Endothelial cell of umbilical vein (primary cell): ENCODE results near the gene ZNF439.
"Not testable (repeated sequence)": the region's sequence is repeated elsewhere in the genome, so short reads cannot be mapped to it uniquely, and the experiment has no call there.

Source experiments
- EZH2 ChIP-seq: IDR thresholded peaks from 2 replicates; pipeline ENCODE4 v1.6.1; 2012; ENCODE audit warnings: borderline replicate concordance, low read depth, mild to moderate bottlenecking, moderate library complexity, low read length, inconsistent platforms; ENCODE audit not compliant: severe bottlenecking
- FOS ChIP-seq: IDR thresholded peaks from 2 replicates; pipeline ENCODE4 v1.6.1; 2011; ENCODE audit warnings: mild to moderate bottlenecking, low read length, moderate library complexity, borderline replicate concordance; ENCODE audit not compliant: insufficient read depth
- MYC ChIP-seq: IDR thresholded peaks from one replicate; pipeline ENCODE4 v1.6.1; 2011; ENCODE audit warnings: mild to moderate bottlenecking, low read depth, low read length
- POLR2A ChIP-seq: IDR thresholded peaks from 2 replicates; pipeline ENCODE4 v1.6.1; 2012; ENCODE audit warnings: low read depth, mild to moderate bottlenecking, control low read depth, low read length
- POLR2AphosphoS5 ChIP-seq: IDR thresholded peaks from 2 replicates; pipeline ENCODE4 v1.6.1; 2012; ENCODE audit warnings: low read depth, mild to moderate bottlenecking, control low read depth, low read length, moderate library complexity; ENCODE audit not compliant: insufficient read depth
- TF ChIP-seq, protein P1 (sequence below), 2 donors: IDR thresholded peaks; 1 replicate in 1 of 2; 2 replicates in 1 of 2; pipeline ENCODE4 v1.5.1; 2011; ENCODE audit warnings: low read length in 2 of 2, mild to moderate bottlenecking in 2 of 2, moderate library complexity in 2 of 2, control low read depth in 1 of 2, inconsistent platforms in 1 of 2, low read depth in 1 of 2; ENCODE audit not compliant: insufficient read depth in 1 of 2; ENCODE audit errors: extremely low read depth in 1 of 2

DNA sequence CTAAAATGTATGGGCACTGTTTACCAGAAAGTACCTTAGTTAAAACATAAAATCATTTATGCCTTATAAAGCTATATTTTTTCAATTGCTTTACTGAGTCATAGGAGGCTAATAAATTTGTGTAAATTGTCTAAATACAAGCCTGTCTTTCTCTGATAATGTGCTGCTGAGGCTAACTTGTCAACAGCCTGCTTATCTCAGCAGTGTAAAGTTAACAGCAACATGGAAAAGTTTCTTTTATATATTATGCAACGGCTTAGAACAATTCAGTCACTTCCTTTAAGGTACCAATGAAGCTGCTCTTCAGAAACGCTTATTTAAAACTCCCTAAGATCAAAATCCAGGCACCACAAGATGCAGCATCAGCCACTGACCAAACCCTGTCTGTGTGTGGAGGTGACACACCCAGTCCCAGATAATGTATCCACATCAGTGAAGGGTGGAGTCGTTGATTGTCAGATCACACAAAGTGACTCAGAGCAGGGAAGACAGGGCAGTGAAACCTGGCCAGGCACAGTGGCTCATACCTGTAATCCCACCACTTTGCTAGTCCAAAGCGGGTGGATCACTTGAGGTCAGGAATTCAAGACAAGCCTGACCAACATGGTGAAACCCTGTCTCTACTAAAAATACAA, 66.0 kb downstream of the ZNF439 start:
- not testable (repeated sequence) for TF ChIP-seq EZH2, MYC, POLR2A, FOS, POLR2AphosphoS5
- TF ChIP-seq, protein P1, sequence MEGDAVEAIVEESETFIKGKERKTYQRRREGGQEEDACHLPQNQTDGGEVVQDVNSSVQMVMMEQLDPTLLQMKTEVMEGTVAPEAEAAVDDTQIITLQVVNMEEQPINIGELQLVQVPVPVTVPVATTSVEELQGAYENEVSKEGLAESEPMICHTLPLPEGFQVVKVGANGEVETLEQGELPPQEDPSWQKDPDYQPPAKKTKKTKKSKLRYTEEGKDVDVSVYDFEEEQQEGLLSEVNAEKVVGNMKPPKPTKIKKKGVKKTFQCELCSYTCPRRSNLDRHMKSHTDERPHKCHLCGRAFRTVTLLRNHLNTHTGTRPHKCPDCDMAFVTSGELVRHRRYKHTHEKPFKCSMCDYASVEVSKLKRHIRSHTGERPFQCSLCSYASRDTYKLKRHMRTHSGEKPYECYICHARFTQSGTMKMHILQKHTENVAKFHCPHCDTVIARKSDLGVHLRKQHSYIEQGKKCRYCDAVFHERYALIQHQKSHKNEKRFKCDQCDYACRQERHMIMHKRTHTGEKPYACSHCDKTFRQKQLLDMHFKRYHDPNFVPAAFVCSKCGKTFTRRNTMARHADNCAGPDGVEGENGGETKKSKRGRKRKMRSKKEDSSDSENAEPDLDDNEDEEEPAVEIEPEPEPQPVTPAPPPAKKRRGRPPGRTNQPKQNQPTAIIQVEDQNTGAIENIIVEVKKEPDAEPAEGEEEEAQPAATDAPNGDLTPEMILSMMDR (IDR thresholded peaks at IDR 0.05; ENCODE audit: extremely low read depth in 1 of 2, insufficient read depth in 1 of 2, low read depth in 1 of 2, low read length in 2 of 2) = not testable (repeated sequence)
